HCT116 (cell line): ENCODE results near the gene LRRC3.

Experiments used
- CBX3 ChIP-seq: IDR thresholded peaks from 2 replicates; pipeline ENCODE4 v1.6.1; 2012; ENCODE audit warnings: low read depth
- CTCF ChIP-seq, 3 experiments: fragments of 200-600 bp in 1 of 3; sonication (generic) in 1 of 3; IDR thresholded peaks in 2 of 3; conservative IDR thresholded peaks in 1 of 3; 2 replicates each; pipeline ENCODE4 v1.5.1; 2012 to 2017; ENCODE audit warnings: low read depth in 2 of 3, low read length in 2 of 3, antibody characterized with exemption in 1 of 3, borderline replicate concordance in 1 of 3, control low read depth in 1 of 3, mild to moderate bottlenecking in 1 of 3, mixed read lengths in 1 of 3, mixed run types in 1 of 3, moderate library complexity in 1 of 3; ENCODE audit not compliant: insufficient read depth in 1 of 3
- EZH2 ChIP-seq: fragments of 200-600 bp; sonication (generic); IDR thresholded peaks from 2 replicates; pipeline ENCODE4 v1.6.1; 2017; ENCODE audit warnings: antibody characterized with exemption, mixed run types
- EZH2phosphoT487 ChIP-seq: fragments of 200-600 bp; IDR thresholded peaks from 2 replicates; pipeline ENCODE4 v1.6.1; 2018; ENCODE audit warnings: antibody characterized with exemption, borderline replicate concordance
- FOSL1 ChIP-seq: IDR thresholded peaks from 2 replicates; pipeline ENCODE4 v1.6.1; 2012; ENCODE audit warnings: low read depth
- POLR2AphosphoS5 ChIP-seq: IDR thresholded peaks from 2 replicates; pipeline ENCODE4 v1.6.1; 2011; ENCODE audit warnings: mild to moderate bottlenecking, low read depth, low read length, moderate library complexity
- REST ChIP-seq: IDR thresholded peaks from 2 replicates; pipeline ENCODE4 v1.6.1; 2012; ENCODE audit warnings: low read depth
- SP1 ChIP-seq: IDR thresholded peaks from 2 replicates; pipeline ENCODE4 v1.6.1; 2012; ENCODE audit warnings: low read depth
- ZFX ChIP-seq: fragments of 450-650 bp; IDR thresholded peaks from 2 replicates; pipeline ENCODE4 v1.6.1; 2017

- TF ChIP-seq CTCF (IDR thresholded peaks at IDR 0.05 in 2 of 3, conservative IDR thresholded peaks at IDR 0.05 in 1 of 3; ENCODE audit: borderline replicate concordance in 1 of 3, insufficient read depth in 1 of 3, low read depth in 2 of 3, low read length in 2 of 3): no peak
- no peak for TF ChIP-seq SP1
- no peak for TF ChIP-seq FOSL1
- TF ChIP-seq POLR2AphosphoS5: no peak
- TF ChIP-seq EZH2: no peak
- TF ChIP-seq CBX3: no peak
- TF ChIP-seq ZFX: no peak
- no peak for TF ChIP-seq EZH2phosphoT487
- TF ChIP-seq REST: no peak
These were observed 18.0 kb upstream of the LRRC3 start for GRCh38 chr21:44437371-44437695.
